ENCODE measurements around the gene SNX22.

DNA sequence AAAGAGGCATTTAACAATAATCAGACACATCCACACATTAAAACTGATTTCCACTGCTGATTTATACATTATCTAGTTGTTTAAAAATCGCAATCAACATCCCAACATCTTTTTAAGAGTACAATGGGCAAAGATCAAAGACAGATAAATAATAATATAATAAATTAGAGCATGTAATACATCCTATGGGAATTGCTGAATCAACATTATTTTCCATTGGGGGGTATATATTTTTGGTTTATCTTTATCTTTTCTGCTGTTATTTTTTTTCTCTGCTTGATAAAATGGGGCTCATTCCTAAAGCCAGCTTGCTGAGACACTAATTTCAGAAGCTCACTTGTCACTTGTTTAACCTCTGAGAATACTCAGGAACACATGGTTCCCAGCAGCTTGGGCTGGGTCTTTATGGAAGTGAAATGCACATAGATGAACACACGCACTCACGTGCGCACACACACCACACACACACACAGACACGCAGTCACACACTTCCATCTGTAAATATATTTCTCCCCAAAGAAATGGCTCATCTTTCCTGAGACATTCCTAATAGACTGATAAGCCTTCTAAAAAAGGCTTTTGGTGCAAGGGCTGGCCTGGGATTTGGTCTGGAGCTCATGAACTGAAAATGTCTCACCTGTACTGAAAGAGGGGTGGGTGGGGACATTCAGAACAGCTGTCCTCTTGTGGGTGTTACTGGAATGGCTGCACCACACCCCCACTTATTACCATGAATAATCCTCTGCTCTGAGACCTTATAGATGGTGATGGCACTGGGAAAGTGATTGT is 14.8 kb downstream of the SNX22 start:
- TF ChIP-seq, protein P1, sequence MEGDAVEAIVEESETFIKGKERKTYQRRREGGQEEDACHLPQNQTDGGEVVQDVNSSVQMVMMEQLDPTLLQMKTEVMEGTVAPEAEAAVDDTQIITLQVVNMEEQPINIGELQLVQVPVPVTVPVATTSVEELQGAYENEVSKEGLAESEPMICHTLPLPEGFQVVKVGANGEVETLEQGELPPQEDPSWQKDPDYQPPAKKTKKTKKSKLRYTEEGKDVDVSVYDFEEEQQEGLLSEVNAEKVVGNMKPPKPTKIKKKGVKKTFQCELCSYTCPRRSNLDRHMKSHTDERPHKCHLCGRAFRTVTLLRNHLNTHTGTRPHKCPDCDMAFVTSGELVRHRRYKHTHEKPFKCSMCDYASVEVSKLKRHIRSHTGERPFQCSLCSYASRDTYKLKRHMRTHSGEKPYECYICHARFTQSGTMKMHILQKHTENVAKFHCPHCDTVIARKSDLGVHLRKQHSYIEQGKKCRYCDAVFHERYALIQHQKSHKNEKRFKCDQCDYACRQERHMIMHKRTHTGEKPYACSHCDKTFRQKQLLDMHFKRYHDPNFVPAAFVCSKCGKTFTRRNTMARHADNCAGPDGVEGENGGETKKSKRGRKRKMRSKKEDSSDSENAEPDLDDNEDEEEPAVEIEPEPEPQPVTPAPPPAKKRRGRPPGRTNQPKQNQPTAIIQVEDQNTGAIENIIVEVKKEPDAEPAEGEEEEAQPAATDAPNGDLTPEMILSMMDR (conservative IDR thresholded peaks at IDR 0.05), result no peak
- no peak for TF ChIP-seq EZH2 (IDR thresholded peaks at IDR 0.05; ENCODE audit: low read depth)
